ENCODE results near the gene MRM3. TPM values are rescaled to one million over a fixed set of nuclear protein-coding genes. Genes with fewer than 3 reads are reported as not detected.
"Not testable (repeated sequence)": the region's sequence is repeated elsewhere in the genome, so short reads cannot be mapped to it uniquely, and the experiment has no call there.

The MRM3 gene
- total RNA-seq, 1 donor from 2014 or later, result 13.9 TPM

DNA sequence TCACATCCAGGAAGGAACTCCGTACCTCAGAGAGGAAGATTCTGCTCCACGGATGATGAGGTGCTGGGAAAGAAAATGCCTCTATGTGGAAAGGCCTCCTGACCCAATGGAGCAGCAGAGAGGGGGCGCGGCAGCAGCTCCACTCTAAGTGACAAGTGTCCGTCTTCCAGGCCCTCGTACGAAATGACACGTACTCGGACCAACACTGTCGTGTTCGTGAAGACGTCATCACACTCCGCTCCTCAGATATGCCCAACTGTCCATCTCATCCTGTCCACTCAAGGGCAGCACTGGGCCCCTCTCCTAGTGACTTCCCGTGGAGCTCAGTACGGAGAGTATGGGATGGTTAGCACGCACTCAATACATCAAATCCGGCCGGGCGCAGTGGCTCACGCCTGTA is 32.2 kb downstream of the MRM3 start:
- DNase-seq (ENCODE audit: extremely low read depth, low read depth, low spot score), result no peak

DNA sequence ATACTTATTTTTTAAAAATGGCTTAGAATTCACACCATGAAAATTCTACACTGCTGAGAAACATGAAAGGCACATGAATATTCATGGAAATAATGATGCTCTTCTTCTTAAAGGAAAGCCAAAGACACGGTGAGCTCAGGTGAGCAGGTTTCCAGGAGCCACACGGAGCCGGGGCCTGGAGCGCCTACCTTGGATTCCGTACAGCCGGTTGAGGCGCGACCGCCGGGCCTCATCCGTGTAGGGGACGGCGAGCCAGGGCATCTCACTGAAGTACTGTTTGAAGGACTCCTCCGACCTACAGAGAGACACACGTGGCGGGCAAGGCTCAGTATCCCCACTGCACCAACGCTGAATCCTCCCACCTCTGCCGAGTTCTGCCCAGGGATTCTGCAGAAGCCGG is 37.1 kb downstream of the MRM3 start:
- no peak for DNase-seq (ENCODE audit: extremely low read depth, low read depth, low spot score)

GRCh38 chr17:823501-823902 is 41.3 kb downstream of the MRM3 start:
- no peak for DNase-seq (ENCODE audit: extremely low read depth, low read depth, low spot score)

DNA sequence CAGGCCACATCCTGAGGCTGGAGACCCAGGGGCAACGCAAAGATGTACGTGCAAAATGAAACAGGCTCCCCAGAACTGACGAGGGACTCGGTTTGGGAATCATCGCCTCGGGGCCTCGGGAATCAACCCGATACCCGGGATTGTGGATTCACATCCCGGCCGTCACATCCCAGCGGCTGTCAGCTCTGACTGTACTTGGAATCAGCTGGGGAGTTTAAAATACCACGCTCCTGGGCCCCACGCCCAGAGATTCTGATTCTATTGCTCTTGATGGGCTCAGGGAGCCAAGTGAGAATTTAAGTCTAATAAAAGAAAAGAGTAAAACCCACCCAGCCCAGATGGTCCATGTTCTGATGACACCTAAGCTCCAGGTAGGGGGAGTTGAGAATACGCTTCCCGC is 42.2 kb downstream of the MRM3 start:
- DNase-seq (ENCODE audit: extremely low read depth, low read depth, low spot score), result no peak

DNA sequence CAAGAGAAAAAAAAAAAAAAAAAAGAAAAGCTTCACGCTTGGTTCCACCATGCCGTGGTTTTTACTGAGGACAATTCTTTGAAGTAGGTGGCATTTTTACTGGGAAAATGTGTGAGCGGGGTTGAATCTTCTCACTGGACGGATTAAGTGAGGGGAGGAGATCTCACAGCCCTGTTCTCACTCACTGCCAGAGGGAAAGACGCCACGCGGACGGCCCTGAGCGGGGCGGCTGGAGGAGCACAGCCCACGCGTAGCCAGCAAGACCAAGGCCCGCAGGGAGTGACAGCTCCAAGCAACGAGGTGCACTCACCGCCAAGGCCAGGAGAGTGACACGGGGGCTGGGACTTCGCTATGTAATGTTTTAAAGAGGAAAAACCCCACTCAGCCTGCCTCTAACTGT is 43.1 kb downstream of the MRM3 start:
- DNase-seq (ENCODE audit: extremely low read depth, low read depth, low spot score), result no peak

- no peak for DNase-seq (ENCODE audit: extremely low read depth, low read depth, low spot score)
Observed at GRCh38 chr17:826778-827177, 44.6 kb downstream of the MRM3 start.

DNA sequence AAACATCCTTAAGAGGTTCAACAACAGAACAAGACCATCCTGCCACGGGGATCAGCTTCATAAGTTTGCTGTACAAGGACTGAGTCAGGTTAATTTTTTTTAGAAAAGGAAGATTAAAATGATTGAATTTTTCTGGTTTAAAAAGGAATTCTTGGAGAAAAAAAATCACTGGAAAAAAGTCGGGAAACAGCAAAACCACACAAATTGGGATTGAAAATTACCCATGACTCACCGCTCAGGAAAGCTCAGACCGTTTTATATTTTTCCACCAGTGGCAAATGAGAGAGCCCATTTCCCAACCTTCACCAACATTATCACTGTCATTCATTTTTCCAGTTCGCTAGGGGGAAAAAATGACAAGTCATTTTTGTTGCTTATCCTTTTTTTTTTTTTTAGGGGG is 46.6 kb downstream of the MRM3 start:
- no peak for DNase-seq (ENCODE audit: extremely low read depth, low read depth, low spot score)

GRCh38 chr17:829614-830013 is 47.5 kb downstream of the MRM3 start:
- not testable (repeated sequence) for DNase-seq (ENCODE audit: extremely low read depth, low read depth, low spot score)

GRCh38 chr17:830381-830780 is 48.2 kb downstream of the MRM3 start:
- no peak for DNase-seq (ENCODE audit: extremely low read depth, low read depth, low spot score)

DNA sequence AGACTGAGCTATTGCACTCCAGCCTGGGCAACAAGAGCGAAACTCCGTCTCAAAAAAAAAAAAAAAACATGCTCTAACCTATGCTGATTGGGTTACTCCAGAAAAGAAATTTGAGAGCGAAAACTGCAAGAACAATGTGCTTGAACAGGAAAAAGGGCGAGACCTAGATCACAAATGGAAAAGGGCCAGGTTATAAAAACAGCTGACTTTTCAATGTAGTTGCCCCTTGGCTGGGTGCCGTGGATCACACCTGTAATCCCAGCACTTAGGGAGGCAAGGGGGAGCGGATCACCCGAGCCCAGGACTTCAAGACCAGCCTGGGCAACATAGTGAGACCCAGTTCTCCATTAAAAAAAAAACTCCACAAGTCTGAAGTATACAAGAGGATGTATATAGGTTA is 48.8 kb downstream of the MRM3 start:
- no peak for DNase-seq (ENCODE audit: extremely low read depth, low read depth, low spot score)

GRCh38 chr17:834136-834535 is 52.0 kb downstream of the MRM3 start:
- no peak for DNase-seq (ENCODE audit: extremely low read depth, low read depth, low spot score)

GRCh38 chr17:835263-835662 is 53.1 kb downstream of the MRM3 start:
- no peak for DNase-seq (ENCODE audit: extremely low read depth, low read depth, low spot score)

DNA sequence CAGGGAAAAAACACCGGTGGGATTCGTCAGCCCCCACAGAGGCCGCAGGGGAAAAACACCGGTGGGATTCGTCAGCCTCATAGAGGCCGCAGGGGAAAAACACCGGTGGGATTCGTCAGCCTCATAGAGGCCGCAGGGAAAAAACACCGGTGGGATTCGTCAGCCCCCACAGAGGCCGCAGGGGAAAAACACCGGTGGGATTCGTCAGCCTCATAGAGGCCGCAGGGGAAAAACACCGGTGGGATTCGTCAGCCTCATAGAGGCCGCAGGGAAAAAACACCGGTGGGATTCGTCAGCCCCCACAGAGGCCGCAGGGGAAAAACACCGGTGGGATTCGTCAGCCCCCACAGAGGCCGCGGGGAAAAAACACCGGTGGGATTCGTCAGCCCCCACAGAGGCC is 53.6 kb downstream of the MRM3 start:
- DNase-seq (ENCODE audit: extremely low read depth, low read depth, low spot score), result not testable (repeated sequence)

DNA sequence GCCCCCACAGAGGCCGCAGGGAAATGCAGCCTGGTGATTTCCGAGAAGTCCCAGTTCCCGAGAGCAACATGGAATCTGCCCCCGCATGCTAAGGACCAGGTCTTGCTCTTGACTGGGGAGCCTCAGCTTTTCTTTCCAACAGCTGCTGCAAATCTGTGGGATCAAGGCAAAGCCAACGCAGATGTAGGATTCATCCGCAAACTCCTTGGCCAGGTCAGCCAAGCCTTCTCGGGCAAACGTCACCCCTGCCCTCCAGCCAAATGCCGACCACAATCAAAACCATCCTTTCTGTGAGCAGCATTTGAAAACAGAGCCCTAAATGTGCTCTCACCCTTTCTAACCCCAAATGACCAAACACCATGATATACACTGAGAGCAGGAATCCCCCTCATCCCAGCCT is 54.0 kb downstream of the MRM3 start:
- no peak for DNase-seq (ENCODE audit: extremely low read depth, low read depth, low spot score)

DNA sequence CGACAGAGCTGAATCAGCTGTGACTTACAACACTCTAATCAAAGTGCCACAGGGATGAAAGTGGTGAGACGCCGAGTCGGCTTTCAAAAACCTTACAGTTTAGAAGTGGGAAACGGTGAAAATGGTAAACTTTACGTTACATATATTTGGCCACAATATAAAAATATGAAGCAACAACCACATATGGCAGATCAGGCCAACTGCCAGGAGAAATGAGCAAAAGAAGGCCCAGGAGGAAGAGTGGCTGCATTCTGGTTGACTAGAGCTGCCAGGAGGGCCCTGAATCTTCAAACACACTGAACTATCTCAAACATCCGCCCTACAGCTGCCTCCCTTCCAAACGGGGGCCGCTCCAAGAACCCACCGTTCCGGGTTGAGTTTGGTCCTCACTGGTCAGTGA is 56.3 kb downstream of the MRM3 start:
- DNase-seq (ENCODE audit: extremely low read depth, low read depth, low spot score), result no peak

GRCh38 chr17:841313-841712 is 59.2 kb downstream of the MRM3 start:
- DNase-seq (ENCODE audit: extremely low read depth, low read depth, low spot score), result no peak

Other genes starting within 250 kb of the MRM3 start
- 41.1 and 50.9 TPM in 2 replicates for gene VPS53, start 67.5 kb upstream of the MRM3 start, total RNA-seq
- gene TLCD3A, start 49.8 kb upstream of the MRM3 start, total RNA-seq, result 14.6 and 28.7 TPM in 2 replicates
- gene GEMIN4, start 30.1 kb upstream of the MRM3 start, total RNA-seq, result 16.6 and 18.6 TPM in 2 replicates
- 86.7 and 113 TPM in 2 replicates for gene GLOD4, start 73 bp upstream of the MRM3 start, total RNA-seq
- 26.9 and 55.7 TPM in 2 replicates for gene NXN, start 197.4 kb downstream of the MRM3 start, total RNA-seq
- 21.6 and 22.9 TPM in 2 replicates for gene TIMM22, start 214.8 kb downstream of the MRM3 start, total RNA-seq